ENCODE results near the gene CNPY4.

DNA sequence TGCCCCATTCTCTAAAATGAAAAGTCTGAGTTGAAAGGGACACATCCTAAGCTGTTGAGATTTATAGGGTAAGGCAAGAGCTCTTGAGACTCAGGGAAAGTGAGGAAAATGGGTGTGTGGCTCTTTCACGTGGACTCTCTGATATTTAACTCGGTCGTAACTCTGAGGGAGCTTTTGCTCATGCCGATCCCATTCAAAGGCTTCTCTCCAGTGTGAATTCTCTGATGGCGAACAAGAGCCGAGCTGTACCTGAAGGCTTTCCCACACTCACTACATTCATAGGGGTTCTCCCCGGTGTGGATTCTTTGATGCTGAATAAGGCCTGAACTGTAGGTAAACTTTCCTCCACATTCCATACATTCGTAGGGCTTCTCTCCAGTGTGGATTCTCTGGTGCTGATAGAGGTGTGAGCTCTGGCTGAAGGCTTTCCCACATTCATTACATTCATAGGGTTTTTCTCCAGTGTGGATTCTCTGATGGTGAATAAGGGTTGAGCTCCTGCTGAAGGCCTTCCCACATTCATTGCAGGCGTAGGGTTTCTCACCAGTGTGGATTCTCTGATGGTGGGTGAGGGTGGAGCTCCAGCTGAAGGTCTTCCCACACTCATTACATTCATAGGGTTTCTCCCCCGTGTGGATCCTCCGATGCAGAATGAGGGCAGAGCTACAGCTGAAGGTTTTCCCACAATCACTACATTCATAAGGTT, 48.3 kb upstream of the CNPY4 start:
- TF ChIP-seq CTCF (optimal IDR thresholded peaks at IDR 0.05 in 1 of 3, IDR thresholded peaks at IDR 0.05 in 1 of 3, conservative IDR thresholded peaks at IDR 0.05 in 1 of 3; ENCODE audit: extremely low read depth in 1 of 3, insufficient read depth in 2 of 3, low read length in 3 of 3), result no peak
- TF ChIP-seq EZH2 (IDR thresholded peaks at IDR 0.05; ENCODE audit: low read length), result no peak
